ENCODE measurements around the gene TK2. TPM values are rescaled to one million over a fixed set of nuclear protein-coding genes. Genes with fewer than 3 reads are reported as not detected.

TK2 gene
- polyA plus RNA-seq, 3 donors: 29.8 to 38.9 (median 32.4) TPM

DNA sequence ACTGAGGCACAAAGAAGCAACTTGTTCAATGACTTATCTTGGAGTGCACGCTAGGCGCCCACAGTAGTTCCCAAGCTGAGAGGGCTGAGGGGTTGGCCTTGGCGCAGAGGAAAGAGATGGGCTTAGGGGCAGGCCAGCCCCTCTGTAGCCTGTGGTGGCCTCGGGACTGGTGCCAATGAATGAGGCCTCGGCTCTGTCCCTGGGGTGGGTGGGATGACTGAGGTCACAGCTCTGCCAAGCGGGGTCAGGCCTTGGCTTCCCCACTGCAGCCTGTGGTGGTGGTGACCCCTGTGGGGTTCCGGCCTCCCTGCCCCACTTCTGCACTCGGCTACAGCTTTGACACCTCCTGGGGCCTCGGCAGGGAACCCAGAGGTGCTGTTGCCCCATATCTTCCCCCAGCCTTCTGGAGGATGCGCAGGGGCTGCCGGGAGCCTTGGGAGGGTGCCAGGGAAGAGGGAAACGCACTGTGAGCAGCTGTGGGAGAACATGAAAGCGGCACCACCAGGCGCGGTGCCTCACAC is 76.8 kb downstream of the TK2 start:
- intact Hi-C loops (cut with micrococcal nuclease): no loop called here
- Histone ChIP-seq H3K9me3 (replicated peaks in 1 of 2; ENCODE audit: control insufficient read depth in 1 of 2, insufficient read depth in 1 of 2, low read length in 2 of 2) (no peaks in the 10 kb centered on the region), H3K27me3 (ENCODE audit: control insufficient read depth in 2 of 2, insufficient read depth in 2 of 2, low read length in 2 of 2) (no peaks in the 10 kb centered on the region), H3K27ac (ENCODE audit: low read depth in 1 of 2, low read length in 2 of 2) (no peak overlapping the region), H3K9ac (ENCODE audit: insufficient read depth, low read length, poor library complexity, severe bottlenecking) (no peak overlapping the region), H4K20me1 (ENCODE audit: insufficient read depth, low read length) (no peaks in the 10 kb centered on the region), H3K36me3 (replicated peaks in 1 of 2; ENCODE audit: control insufficient read depth in 1 of 2, insufficient read depth in 2 of 2, low read length in 2 of 2) (no peaks in the 10 kb centered on the region), H3K4me1 (ENCODE audit: control insufficient read depth in 1 of 2, insufficient read depth in 2 of 2, low read length in 2 of 2) (no peaks in the 10 kb centered on the region), H3K4me3 (replicated peaks in 1 of 3; ENCODE audit: low read depth in 2 of 3, low read length in 3 of 3) (no peak overlapping the region), H2AFZ (ENCODE audit: insufficient read depth, low read depth, low read length, poor library complexity, severe bottlenecking) (no peak overlapping the region), H3K79me2 (ENCODE audit: insufficient read depth, low read length) (no peaks in the 10 kb centered on the region), H3K4me2 (replicated peaks; ENCODE audit: extremely low read depth, low read length, poor library complexity, severe bottlenecking) (no peak overlapping the region)
- 95% methylated on average over 8 of the region's 15 CpGs for WGBS (ENCODE audit: insufficient coverage)
- Mint-ChIP-seq H3K4me3 (no peak overlapping the region), H3K9me3 (peaks cover 0 to 2% (median 0%) of the 10 kb centered on the region in 7 donors), H3K4me1 (peaks cover 8% of the 10 kb centered on the region), H3K27ac (no peak overlapping the region), H3K27me3 (ENCODE audit: low read depth in 3 of 3) (peaks cover 9 to 22% (median 13%) of the 10 kb centered on the region in 3 donors), H3K36me3 (no peaks in the 10 kb centered on the region)
- TF ChIP-seq CTCF (IDR thresholded peaks at IDR 0.05): no peak
- no peak for DNase-seq

- Mint-ChIP-seq H3K4me1 (peaks cover 8% of the 10 kb centered on the region), H3K27ac (no peak overlapping the region), H3K4me3 (no peak overlapping the region), H3K36me3 (no peaks in the 10 kb centered on the region), H3K27me3 (ENCODE audit: low read depth in 3 of 3) (peaks cover 10 to 16% (median 13%) of the 10 kb centered on the region in 3 donors), H3K9me3 (peaks cover 0 to 2% (median 0%) of the 10 kb centered on the region in 7 donors)
- Histone ChIP-seq H3K4me2 (replicated peaks; ENCODE audit: extremely low read depth, low read length, poor library complexity, severe bottlenecking) (no peak overlapping the region), H3K9me3 (replicated peaks in 1 of 2; ENCODE audit: control insufficient read depth in 1 of 2, insufficient read depth in 1 of 2, low read length in 2 of 2) (no peaks in the 10 kb centered on the region), H3K4me3 (replicated peaks in 1 of 3; ENCODE audit: low read depth in 2 of 3, low read length in 3 of 3) (no peak overlapping the region), H3K27me3 (ENCODE audit: control insufficient read depth in 2 of 2, insufficient read depth in 2 of 2, low read length in 2 of 2) (no peaks in the 10 kb centered on the region), H4K20me1 (ENCODE audit: insufficient read depth, low read length) (no peaks in the 10 kb centered on the region), H3K79me2 (ENCODE audit: insufficient read depth, low read length) (no peaks in the 10 kb centered on the region), H3K36me3 (replicated peaks in 1 of 2; ENCODE audit: control insufficient read depth in 1 of 2, insufficient read depth in 2 of 2, low read length in 2 of 2) (no peaks in the 10 kb centered on the region), H3K9ac (ENCODE audit: insufficient read depth, low read length, poor library complexity, severe bottlenecking) (no peak overlapping the region), H3K27ac (ENCODE audit: low read depth in 1 of 2, low read length in 2 of 2) (no peak overlapping the region), H3K4me1 (ENCODE audit: control insufficient read depth in 1 of 2, insufficient read depth in 2 of 2, low read length in 2 of 2) (no peaks in the 10 kb centered on the region), H2AFZ (ENCODE audit: insufficient read depth, low read depth, low read length, poor library complexity, severe bottlenecking) (no peak overlapping the region)
- intact Hi-C loops (cut with micrococcal nuclease): no loop called here
- no peak for TF ChIP-seq CTCF (IDR thresholded peaks at IDR 0.05)
- 100% methylated on average over 9 of the region's 10 CpGs for WGBS (ENCODE audit: insufficient coverage)
- DNase-seq: no peak
Observed at GRCh38 chr16:66471716-66472393, 78.1 kb downstream of the TK2 start.

Measured in CD14-positive monocyte (primary cell).